HEK293 (cell line): ENCODE measurements around the gene KCNJ16.

Experiments
- ZNF423 ChIP-seq: fragments of 450-650 bp; formaldehyde crosslinking; IDR thresholded peaks from 2 replicates; pipeline ENCODE4 v1.5.1; 2016; ENCODE audit warnings: missing biosample characterization, missing genetic modification characterization
- ZNF530 ChIP-seq: fragments of 450-650 bp; formaldehyde crosslinking; IDR thresholded peaks from 2 replicates; pipeline ENCODE4 v1.5.1; 2016; ENCODE audit warnings: low read depth, missing biosample characterization, missing genetic modification characterization
- ZNF639 ChIP-seq: fragments of 450-650 bp; formaldehyde crosslinking; IDR thresholded peaks from 2 replicates; pipeline ENCODE4 v1.5.1; 2016; ENCODE audit warnings: missing biosample characterization, missing genetic modification characterization
- TF ChIP-seq, protein P1 (sequence below): fragments of 450-650 bp; formaldehyde crosslinking; IDR thresholded peaks from 2 replicates; pipeline ENCODE4 v1.5.1; 2016; ENCODE audit warnings: missing biosample characterization, missing genetic modification characterization
- TF ChIP-seq, protein P2 (sequence below): fragments of 450-650 bp; formaldehyde crosslinking; IDR thresholded peaks from 2 replicates; pipeline ENCODE4 v1.5.1; 2016; ENCODE audit warnings: missing biosample characterization, missing genetic modification characterization

DNA sequence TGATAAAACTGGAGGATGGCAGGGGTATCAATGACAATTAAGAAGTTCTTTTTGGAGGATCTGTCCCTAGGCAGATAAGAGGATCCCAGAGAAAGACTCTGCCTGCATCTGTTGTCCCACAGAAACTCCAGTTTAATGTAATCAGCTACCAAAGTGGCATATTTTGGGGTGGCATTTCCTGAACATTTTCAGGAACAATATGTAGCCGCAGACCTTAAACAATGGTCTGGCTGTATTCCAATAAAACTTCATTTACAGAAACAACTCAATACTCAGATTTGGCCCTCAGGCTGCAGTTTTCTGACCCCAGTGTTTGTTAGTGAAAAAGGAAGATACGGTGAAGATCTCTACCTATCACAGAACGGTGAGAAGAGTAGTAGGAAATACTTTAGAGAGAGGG, 46.1 kb downstream of the KCNJ16 start:
- TF ChIP-seq, protein P1, sequence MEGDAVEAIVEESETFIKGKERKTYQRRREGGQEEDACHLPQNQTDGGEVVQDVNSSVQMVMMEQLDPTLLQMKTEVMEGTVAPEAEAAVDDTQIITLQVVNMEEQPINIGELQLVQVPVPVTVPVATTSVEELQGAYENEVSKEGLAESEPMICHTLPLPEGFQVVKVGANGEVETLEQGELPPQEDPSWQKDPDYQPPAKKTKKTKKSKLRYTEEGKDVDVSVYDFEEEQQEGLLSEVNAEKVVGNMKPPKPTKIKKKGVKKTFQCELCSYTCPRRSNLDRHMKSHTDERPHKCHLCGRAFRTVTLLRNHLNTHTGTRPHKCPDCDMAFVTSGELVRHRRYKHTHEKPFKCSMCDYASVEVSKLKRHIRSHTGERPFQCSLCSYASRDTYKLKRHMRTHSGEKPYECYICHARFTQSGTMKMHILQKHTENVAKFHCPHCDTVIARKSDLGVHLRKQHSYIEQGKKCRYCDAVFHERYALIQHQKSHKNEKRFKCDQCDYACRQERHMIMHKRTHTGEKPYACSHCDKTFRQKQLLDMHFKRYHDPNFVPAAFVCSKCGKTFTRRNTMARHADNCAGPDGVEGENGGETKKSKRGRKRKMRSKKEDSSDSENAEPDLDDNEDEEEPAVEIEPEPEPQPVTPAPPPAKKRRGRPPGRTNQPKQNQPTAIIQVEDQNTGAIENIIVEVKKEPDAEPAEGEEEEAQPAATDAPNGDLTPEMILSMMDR (tag by site-specific recombination), result no peak
- TF ChIP-seq, protein P2, sequence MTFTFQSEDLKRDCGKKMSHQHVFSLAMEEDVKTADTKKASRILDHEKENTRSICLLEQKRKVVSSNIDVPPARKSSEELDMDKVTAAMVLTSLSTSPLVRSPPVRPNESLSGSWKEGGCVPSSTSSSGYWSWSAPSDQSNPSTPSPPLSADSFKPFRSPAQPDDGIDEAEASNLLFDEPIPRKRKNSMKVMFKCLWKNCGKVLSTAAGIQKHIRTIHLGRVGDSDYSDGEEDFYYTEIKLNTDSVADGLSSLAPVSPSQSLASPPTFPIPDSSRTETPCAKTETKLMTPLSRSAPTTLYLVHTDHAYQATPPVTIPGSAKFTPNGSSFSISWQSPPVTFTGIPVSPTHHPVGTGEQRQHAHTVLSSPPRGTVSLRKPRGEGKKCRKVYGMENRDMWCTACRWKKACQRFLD (tag by site-specific recombination), result no peak
- no peak for TF ChIP-seq ZNF423 (tag by site-specific recombination)
- TF ChIP-seq ZNF639, result no peak
- no peak for TF ChIP-seq ZNF530 (tag by site-specific recombination)
